Measurements from ENCODE around the gene SIGLEC11. TPM values are rescaled to one million over a fixed set of nuclear protein-coding genes. Genes with fewer than 3 reads are reported as not detected.

Gene SIGLEC11
- total and polyA plus RNA-seq, 2 of the 13 experiments (the other 11 are each of a cell fraction or from before 2014, with no cell fraction given): not detected

DNA sequence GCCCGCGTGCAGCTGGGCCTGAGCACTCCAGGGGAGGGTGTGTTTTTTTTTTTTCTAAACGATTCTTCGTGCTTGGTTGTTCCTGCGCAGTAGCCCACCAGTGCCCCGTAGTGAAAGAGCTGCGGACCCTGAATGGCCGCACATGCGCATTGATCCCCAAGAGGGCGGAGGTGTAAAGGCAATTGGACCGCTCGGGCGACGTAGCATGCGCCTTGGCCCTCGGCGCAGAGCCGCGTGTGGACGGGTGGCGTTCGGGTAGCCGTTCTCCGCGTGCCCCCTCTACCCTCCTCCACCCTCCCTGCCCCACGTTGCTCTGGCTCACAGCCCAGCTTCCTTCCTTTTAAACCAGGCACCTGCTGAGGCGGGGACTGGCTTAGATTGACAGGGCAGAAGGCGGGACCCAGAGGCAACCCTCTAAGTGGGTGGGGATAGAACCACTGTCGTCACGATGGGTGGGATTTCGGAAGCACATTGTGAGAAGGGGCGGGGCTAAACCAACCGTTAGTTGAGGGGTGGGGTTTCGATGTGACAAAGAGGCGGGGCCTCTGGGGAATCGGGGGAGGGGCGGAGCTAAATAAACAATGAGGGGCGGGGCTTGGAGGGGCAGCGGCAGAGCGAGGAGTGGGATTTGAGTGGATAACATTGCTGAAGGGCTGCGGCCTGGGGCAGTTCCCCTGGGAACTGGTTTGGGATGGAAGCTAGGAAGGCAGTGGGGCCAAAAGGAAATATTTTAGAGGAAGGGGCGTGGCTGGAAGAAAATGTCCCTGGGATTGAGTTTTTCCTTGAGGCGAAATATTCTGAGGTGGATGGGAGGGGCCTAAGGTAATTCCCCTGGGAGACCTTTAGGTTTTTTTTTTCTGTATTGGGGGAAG, 31.1 kb downstream of the SIGLEC11 start (continued):
- TF ChIP-seq PRDM15 (CRISPR knock-in tag; IDR thresholded peaks at IDR 0.05): peak; percentile 8; the same call in 1 of the 2 replicates
- TF ChIP-seq HMG20A (CRISPR knock-in tag; IDR thresholded peaks at IDR 0.05; ENCODE audit: borderline replicate concordance): no peak
- TF ChIP-seq, protein P1, sequence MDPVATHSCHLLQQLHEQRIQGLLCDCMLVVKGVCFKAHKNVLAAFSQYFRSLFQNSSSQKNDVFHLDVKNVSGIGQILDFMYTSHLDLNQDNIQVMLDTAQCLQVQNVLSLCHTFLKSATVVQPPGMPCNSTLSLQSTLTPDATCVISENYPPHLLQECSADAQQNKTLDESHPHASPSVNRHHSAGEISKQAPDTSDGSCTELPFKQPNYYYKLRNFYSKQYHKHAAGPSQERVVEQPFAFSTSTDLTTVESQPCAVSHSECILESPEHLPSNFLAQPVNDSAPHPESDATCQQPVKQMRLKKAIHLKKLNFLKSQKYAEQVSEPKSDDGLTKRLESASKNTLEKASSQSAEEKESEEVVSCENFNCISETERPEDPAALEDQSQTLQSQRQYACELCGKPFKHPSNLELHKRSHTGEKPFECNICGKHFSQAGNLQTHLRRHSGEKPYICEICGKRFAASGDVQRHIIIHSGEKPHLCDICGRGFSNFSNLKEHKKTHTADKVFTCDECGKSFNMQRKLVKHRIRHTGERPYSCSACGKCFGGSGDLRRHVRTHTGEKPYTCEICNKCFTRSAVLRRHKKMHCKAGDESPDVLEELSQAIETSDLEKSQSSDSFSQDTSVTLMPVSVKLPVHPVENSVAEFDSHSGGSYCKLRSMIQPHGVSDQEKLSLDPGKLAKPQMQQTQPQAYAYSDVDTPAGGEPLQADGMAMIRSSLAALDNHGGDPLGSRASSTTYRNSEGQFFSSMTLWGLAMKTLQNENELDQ (CRISPR knock-in tag; IDR thresholded peaks at IDR 0.05; ENCODE audit: borderline replicate concordance): no peak
- TF ChIP-seq, protein P2, sequence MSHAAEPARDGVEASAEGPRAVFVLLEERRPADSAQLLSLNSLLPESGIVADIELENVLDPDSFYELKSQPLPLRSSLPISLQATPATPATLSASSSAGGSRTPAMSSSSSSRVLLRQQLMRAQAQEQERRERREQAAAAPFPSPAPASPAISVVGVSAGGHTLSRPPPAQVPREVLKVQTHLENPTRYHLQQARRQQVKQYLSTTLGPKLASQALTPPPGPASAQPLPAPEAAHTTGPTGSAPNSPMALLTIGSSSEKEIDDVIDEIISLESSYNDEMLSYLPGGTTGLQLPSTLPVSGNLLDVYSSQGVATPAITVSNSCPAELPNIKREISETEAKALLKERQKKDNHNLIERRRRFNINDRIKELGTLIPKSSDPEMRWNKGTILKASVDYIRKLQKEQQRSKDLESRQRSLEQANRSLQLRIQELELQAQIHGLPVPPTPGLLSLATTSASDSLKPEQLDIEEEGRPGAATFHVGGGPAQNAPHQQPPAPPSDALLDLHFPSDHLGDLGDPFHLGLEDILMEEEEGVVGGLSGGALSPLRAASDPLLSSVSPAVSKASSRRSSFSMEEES (CRISPR knock-in tag; IDR thresholded peaks at IDR 0.05): peak; percentile 64
- peak; percentile 40; the same call in 1 of the 2 replicates for TF ChIP-seq TMF1 (CRISPR knock-in tag; IDR thresholded peaks at IDR 0.05; ENCODE audit: low read depth)
- no peak for TF ChIP-seq SKI (IDR thresholded peaks at IDR 0.05; ENCODE audit: partially characterized antibody)
- TF ChIP-seq, protein P3, sequence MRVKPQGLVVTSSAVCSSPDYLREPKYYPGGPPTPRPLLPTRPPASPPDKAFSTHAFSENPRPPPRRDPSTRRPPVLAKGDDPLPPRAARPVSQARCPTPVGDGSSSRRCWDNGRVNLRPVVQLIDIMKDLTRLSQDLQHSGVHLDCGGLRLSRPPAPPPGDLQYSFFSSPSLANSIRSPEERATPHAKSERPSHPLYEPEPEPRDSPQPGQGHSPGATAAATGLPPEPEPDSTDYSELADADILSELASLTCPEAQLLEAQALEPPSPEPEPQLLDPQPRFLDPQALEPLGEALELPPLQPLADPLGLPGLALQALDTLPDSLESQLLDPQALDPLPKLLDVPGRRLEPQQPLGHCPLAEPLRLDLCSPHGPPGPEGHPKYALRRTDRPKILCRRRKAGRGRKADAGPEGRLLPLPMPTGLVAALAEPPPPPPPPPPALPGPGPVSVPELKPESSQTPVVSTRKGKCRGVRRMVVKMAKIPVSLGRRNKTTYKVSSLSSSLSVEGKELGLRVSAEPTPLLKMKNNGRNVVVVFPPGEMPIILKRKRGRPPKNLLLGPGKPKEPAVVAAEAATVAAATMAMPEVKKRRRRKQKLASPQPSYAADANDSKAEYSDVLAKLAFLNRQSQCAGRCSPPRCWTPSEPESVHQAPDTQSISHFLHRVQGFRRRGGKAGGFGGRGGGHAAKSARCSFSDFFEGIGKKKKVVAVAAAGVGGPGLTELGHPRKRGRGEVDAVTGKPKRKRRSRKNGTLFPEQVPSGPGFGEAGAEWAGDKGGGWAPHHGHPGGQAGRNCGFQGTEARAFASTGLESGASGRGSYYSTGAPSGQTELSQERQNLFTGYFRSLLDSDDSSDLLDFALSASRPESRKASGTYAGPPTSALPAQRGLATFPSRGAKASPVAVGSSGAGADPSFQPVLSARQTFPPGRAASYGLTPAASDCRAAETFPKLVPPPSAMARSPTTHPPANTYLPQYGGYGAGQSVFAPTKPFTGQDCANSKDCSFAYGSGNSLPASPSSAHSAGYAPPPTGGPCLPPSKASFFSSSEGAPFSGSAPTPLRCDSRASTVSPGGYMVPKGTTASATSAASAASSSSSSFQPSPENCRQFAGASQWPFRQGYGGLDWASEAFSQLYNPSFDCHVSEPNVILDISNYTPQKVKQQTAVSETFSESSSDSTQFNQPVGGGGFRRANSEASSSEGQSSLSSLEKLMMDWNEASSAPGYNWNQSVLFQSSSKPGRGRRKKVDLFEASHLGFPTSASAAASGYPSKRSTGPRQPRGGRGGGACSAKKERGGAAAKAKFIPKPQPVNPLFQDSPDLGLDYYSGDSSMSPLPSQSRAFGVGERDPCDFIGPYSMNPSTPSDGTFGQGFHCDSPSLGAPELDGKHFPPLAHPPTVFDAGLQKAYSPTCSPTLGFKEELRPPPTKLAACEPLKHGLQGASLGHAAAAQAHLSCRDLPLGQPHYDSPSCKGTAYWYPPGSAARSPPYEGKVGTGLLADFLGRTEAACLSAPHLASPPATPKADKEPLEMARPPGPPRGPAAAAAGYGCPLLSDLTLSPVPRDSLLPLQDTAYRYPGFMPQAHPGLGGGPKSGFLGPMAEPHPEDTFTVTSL (CRISPR knock-in tag; IDR thresholded peaks at IDR 0.05; ENCODE audit: borderline replicate concordance): no peak
- TF ChIP-seq XBP1 (CRISPR knock-in tag; IDR thresholded peaks at IDR 0.05): no peak; the same call in 1 of the 2 replicates
- TF ChIP-seq TOPORS (CRISPR knock-in tag; IDR thresholded peaks at IDR 0.05): peak; percentile 62; the same call in 1 of the 2 replicates
- TF ChIP-seq, protein P4, sequence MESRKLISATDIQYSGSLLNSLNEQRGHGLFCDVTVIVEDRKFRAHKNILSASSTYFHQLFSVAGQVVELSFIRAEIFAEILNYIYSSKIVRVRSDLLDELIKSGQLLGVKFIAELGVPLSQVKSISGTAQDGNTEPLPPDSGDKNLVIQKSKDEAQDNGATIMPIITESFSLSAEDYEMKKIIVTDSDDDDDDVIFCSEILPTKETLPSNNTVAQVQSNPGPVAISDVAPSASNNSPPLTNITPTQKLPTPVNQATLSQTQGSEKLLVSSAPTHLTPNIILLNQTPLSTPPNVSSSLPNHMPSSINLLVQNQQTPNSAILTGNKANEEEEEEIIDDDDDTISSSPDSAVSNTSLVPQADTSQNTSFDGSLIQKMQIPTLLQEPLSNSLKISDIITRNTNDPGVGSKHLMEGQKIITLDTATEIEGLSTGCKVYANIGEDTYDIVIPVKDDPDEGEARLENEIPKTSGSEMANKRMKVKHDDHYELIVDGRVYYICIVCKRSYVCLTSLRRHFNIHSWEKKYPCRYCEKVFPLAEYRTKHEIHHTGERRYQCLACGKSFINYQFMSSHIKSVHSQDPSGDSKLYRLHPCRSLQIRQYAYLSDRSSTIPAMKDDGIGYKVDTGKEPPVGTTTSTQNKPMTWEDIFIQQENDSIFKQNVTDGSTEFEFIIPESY (CRISPR knock-in tag; IDR thresholded peaks at IDR 0.05): 0 out of 2 replicates have a peak, but pooled peaks have one; percentile 35
- no peak; the same call in 1 of the 2 replicates for TF ChIP-seq KLF12 (CRISPR knock-in tag; IDR thresholded peaks at IDR 0.05; ENCODE audit: borderline replicate concordance)
